Neural cell (in vitro differentiated cells): ENCODE data around the gene CKAP4. TPM values are rescaled to one million over a fixed set of nuclear protein-coding genes. Genes with fewer than 3 reads are reported as not detected.

Source experiments
- H2AFZ ChIP-seq: fragments of 200-600, 300-800 bp; sonication (generic), shearing (Covaris generic); 2 replicates; pipeline ENCODE4 v1.6.0; 2014; ENCODE audit warnings: low read depth, mild to moderate bottlenecking, antibody characterized with exemption, low read length, moderate library complexity
- H3F3A ChIP-seq: fragments of 200-600 bp; shearing (Covaris generic); 2 replicates; pipeline ENCODE4 v1.6.1; 2016; ENCODE audit warnings: mild to moderate bottlenecking, moderate library complexity, mixed read lengths, antibody characterized with exemption, low read length; ENCODE audit not compliant: insufficient read depth, poor library complexity, severe bottlenecking
- H3K27ac ChIP-seq: fragments of 200-600, 300-800 bp; sonication (generic), shearing (Covaris generic); 2 replicates; pipeline ENCODE4 v1.5.1; 2014; ENCODE audit warnings: mild to moderate bottlenecking, low read length, moderate library complexity
- H3K27me3 ChIP-seq: fragments of 300-800, 200-600 bp; sonication (generic), shearing (Covaris generic); 2 replicates; pipeline ENCODE4 v1.6.0; 2014; ENCODE audit warnings: mild to moderate bottlenecking, low read depth, low read length, moderate library complexity; ENCODE audit not compliant: insufficient read depth
- H3K36me3 ChIP-seq: fragments of 300-800, 200-600 bp; sonication (generic), shearing (Covaris generic); 2 replicates; pipeline ENCODE4 v1.5.1; 2014; ENCODE audit warnings: mild to moderate bottlenecking, antibody characterized with exemption, low read length, moderate library complexity; ENCODE audit not compliant: insufficient read depth
- H3K4me2 ChIP-seq: fragments of 300-800, 200-600 bp; sonication (generic), shearing (Covaris generic); 2 replicates; pipeline ENCODE4 v1.6.0; 2014; ENCODE audit warnings: mild to moderate bottlenecking, low read length
- H3K4me3 ChIP-seq: fragments of 300-800, 200-600 bp; sonication (generic), shearing (Covaris generic); 2 replicates; pipeline ENCODE4 v1.5.1; 2014; ENCODE audit warnings: mild to moderate bottlenecking, low read length, moderate library complexity
- H3K79me2 ChIP-seq: fragments of 200-600 bp; shearing (Covaris generic); replicated peaks from 2 replicates; pipeline ENCODE4 v1.6.0; 2014; ENCODE audit warnings: mild to moderate bottlenecking, low read length, moderate library complexity; ENCODE audit not compliant: insufficient read depth
- H3K9ac ChIP-seq: fragments of 300-800, 200-600 bp; sonication (generic), shearing (Covaris generic); 2 replicates; pipeline ENCODE4 v1.6.1; 2016; ENCODE audit warnings: mild to moderate bottlenecking, low read length, mixed read lengths
- H3K9me2 ChIP-seq: fragments of 200-600 bp; shearing (Covaris generic); 2 replicates; pipeline ENCODE4 v1.6.1; 2016; ENCODE audit warnings: mild to moderate bottlenecking, low read length, mixed read lengths; ENCODE audit not compliant: insufficient read depth
- H3K9me3 ChIP-seq: fragments of 200-600, 300-800 bp; sonication (generic), shearing (Covaris generic); 2 replicates; pipeline ENCODE4 v1.6.1; 2016; ENCODE audit warnings: mild to moderate bottlenecking, mixed run types, low read length, moderate library complexity, mixed read lengths
- H4K20me1 ChIP-seq: fragments of 200-600 bp; shearing (Covaris generic); 2 replicates; pipeline ENCODE4 v1.6.1; 2016; ENCODE audit warnings: mild to moderate bottlenecking, mixed run types; ENCODE audit not compliant: insufficient read depth
- CTCF ChIP-seq: fragments of 450-650 bp; IDR thresholded peaks from 2 replicates; pipeline ENCODE4 v1.5.1; 2014; ENCODE audit warnings: antibody characterized with exemption, mild to moderate bottlenecking, moderate library complexity; ENCODE audit not compliant: poor library complexity, severe bottlenecking
- EP300 ChIP-seq: fragments of 450-650 bp; conservative IDR thresholded peaks from 2 replicates; pipeline ENCODE4 v1.6.1; 2014; ENCODE audit warnings: antibody characterized with exemption, mild to moderate bottlenecking, moderate library complexity; ENCODE audit not compliant: poor library complexity, severe bottlenecking
- EZH2 ChIP-seq: fragments of 200-600, 300-800 bp; shearing (Covaris generic), sonication (generic); IDR thresholded peaks from 2 replicates; pipeline ENCODE4 v1.6.1; 2014; ENCODE audit warnings: antibody characterized with exemption, low read length, borderline replicate concordance, mild to moderate bottlenecking; ENCODE audit not compliant: insufficient read depth, poor library complexity, severe bottlenecking
- MXI1 ChIP-seq: fragments of 450-650 bp; conservative IDR thresholded peaks from 2 replicates; pipeline ENCODE4 v1.6.1; 2014; ENCODE audit warnings: antibody characterized with exemption, mild to moderate bottlenecking; ENCODE audit not compliant: poor library complexity, severe bottlenecking
- POLR2AphosphoS5 ChIP-seq: IDR thresholded peaks from 2 replicates; pipeline ENCODE4 v1.6.1; 2012
- RAD21 ChIP-seq: fragments of 450-650 bp; conservative IDR thresholded peaks from 2 replicates; pipeline ENCODE4 v1.6.1; 2014; ENCODE audit warnings: antibody characterized with exemption, mild to moderate bottlenecking, moderate library complexity
- REST ChIP-seq: IDR thresholded peaks from 2 replicates; pipeline ENCODE4 v1.6.1; 2012; ENCODE audit warnings: borderline replicate concordance
- SMC3 ChIP-seq: fragments of 450-650 bp; conservative IDR thresholded peaks from 2 replicates; pipeline ENCODE4 v1.6.1; 2014; ENCODE audit warnings: antibody characterized with exemption, mild to moderate bottlenecking, moderate library complexity; ENCODE audit not compliant: poor library complexity
- TAF1 ChIP-seq: IDR thresholded peaks from 2 replicates; pipeline ENCODE4 v1.6.1; 2012; ENCODE audit warnings: low read depth
- polyA plus RNA-seq: library from polyadenylated mRNA; depleted of rRNA; stranded (reverse); fragments of >200 nt; gene quantifications from 2 replicates; pipeline ENCODE4 v1.2.3, GENCODE V29; 2014

Gene CKAP4
- polyA plus RNA-seq, 1 donor from 2014 or later = 50.0 TPM

- Histone ChIP-seq H3K9me3 (no peaks in the 10 kb centered on the region), H4K20me1 (no peaks in the 10 kb centered on the region), H3K27ac (no peak overlapping the region), H3F3A (no peaks in the 10 kb centered on the region), H3K4me2 (no peak overlapping the region), H3K9ac (no peak overlapping the region), H2AFZ (no peak overlapping the region), H3K9me2 (no peaks in the 10 kb centered on the region), H3K79me2 (no peaks in the 10 kb centered on the region), H3K36me3 (no peaks in the 10 kb centered on the region), H3K27me3 (no peaks in the 10 kb centered on the region), H3K4me3 (no peak overlapping the region)
- TF ChIP-seq EZH2 (no peak), RAD21 (no peak), CTCF (no peak), MXI1 (no peak), REST (no peak), EP300 (no peak), TAF1 (no peak), POLR2AphosphoS5 (no peak), SMC3 (no peak)
Observed at GRCh38 chr12:106271575-106272505, 24.0 kb upstream of the CKAP4 start.

- no peak overlapping the region for H3K27ac ChIP-seq
- no peak overlapping the region for H3K4me2 ChIP-seq
- TF ChIP-seq RAD21 = no peak
- TF ChIP-seq TAF1 = no peak
- TF ChIP-seq REST = no peak
- no peak for TF ChIP-seq POLR2AphosphoS5
- TF ChIP-seq EZH2 = no peak
- no peak for TF ChIP-seq CTCF
- no peak for TF ChIP-seq SMC3
- no peak for TF ChIP-seq MXI1
- no peak for TF ChIP-seq EP300
- no peak overlapping the region for H2AFZ ChIP-seq
- no peaks in the 10 kb centered on the region for H3K36me3 ChIP-seq
- no peaks in the 10 kb centered on the region for H4K20me1 ChIP-seq
- no peaks in the 10 kb centered on the region for H3K9me2 ChIP-seq
- H3F3A ChIP-seq = no peaks in the 10 kb centered on the region
- no peak overlapping the region for H3K9ac ChIP-seq
- H3K79me2 ChIP-seq = no peaks in the 10 kb centered on the region
- H3K9me3 ChIP-seq = no peaks in the 10 kb centered on the region
- H3K4me3 ChIP-seq = no peak overlapping the region
- no peaks in the 10 kb centered on the region for H3K27me3 ChIP-seq
Observed at GRCh38 chr12:106269150-106269771, 21.4 kb upstream of the CKAP4 start.
